Measurements from ENCODE around the gene NOB1. TPM values are rescaled to one million over a fixed set of nuclear protein-coding genes. Genes with fewer than 3 reads are reported as not detected.

NOB1 gene
- total and polyA plus RNA-seq, 2 donors (not counting 1 experiment from before 2014, with no cell fraction given), result 42.3 to 44.9 TPM

DNA sequence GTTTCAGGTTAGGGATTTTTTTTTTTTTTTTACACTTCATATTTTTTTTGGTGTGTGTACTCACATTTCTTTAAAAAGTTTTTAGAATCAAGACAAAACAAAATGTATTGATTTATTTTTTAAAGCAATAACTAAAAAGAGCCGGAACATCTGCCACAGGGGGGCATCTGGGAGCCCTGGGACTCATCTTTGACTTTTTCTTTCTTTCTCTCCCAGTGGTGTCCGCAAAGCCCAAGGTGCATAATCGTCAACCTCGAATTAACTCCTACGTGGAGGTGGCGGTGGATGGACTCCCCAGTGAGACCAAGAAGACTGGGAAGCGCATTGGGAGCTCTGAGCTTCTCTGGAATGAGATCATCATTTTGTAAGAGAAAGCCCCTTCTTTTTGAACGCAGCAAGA, 43.7 kb upstream of the NOB1 start:
- ATAC-seq (ENCODE audit: low read depth) (no peak), DNase-seq (no peak)
- H3K9ac ChIP-seq (ENCODE audit: low read length), result no peak overlapping the region
- no peak overlapping the region for H3K27ac ChIP-seq (ENCODE audit: low read length in 2 of 2)
- TF ChIP-seq EZH2 (IDR thresholded peaks at IDR 0.05; ENCODE audit: borderline replicate concordance, insufficient read depth, low read depth, low read length, poor library complexity, severe bottlenecking), result no peak
- TF ChIP-seq, protein P1, sequence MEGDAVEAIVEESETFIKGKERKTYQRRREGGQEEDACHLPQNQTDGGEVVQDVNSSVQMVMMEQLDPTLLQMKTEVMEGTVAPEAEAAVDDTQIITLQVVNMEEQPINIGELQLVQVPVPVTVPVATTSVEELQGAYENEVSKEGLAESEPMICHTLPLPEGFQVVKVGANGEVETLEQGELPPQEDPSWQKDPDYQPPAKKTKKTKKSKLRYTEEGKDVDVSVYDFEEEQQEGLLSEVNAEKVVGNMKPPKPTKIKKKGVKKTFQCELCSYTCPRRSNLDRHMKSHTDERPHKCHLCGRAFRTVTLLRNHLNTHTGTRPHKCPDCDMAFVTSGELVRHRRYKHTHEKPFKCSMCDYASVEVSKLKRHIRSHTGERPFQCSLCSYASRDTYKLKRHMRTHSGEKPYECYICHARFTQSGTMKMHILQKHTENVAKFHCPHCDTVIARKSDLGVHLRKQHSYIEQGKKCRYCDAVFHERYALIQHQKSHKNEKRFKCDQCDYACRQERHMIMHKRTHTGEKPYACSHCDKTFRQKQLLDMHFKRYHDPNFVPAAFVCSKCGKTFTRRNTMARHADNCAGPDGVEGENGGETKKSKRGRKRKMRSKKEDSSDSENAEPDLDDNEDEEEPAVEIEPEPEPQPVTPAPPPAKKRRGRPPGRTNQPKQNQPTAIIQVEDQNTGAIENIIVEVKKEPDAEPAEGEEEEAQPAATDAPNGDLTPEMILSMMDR (IDR thresholded peaks at IDR 0.05), result no peak
- no peaks in the 10 kb centered on the region for H3K9me3 ChIP-seq (ENCODE audit: control extremely low read depth in 1 of 3, control insufficient read depth in 2 of 3, insufficient read depth in 1 of 3, low read length in 2 of 3)
- intact Hi-C loops (cut with micrococcal nuclease), result no loop called here
- no peaks in the 10 kb centered on the region for H3K27me3 ChIP-seq (replicated peaks in 1 of 4; ENCODE audit: control extremely low read depth in 1 of 4, control insufficient read depth in 3 of 4, insufficient read depth in 4 of 4, low read length in 3 of 4)
- CTCF ChIA-PET, result interaction anchor here (1.0 kb wide), 1 partner anchor 26 kb away, joined by 3 read pairs; no protein-coding TSS in a partner anchor
- H3K4me1 ChIP-seq (ENCODE audit: control insufficient read depth in 2 of 2, insufficient read depth in 2 of 2, low read length in 2 of 2), result no peaks in the 10 kb centered on the region
- Mint-ChIP-seq H3K9me3 (ENCODE audit: insufficient read depth) (no peaks in the 10 kb centered on the region), H3K4me3 (no peak overlapping the region), H3K27ac (no peak overlapping the region), H3K4me1 (peaks cover 11% of the 10 kb centered on the region), H3K27me3 (no peaks in the 10 kb centered on the region)
- POLR2A ChIA-PET, result no interaction called here
- no peak overlapping the region for H2AFZ ChIP-seq (ENCODE audit: insufficient read depth, low read depth, low read length, poor library complexity, severe bottlenecking)
- H3K36me3 ChIP-seq (replicated peaks in 1 of 2; ENCODE audit: control extremely low read depth in 1 of 2, control insufficient read depth in 1 of 2, extremely low read depth in 1 of 2, insufficient read depth in 2 of 2, low read length in 1 of 2), result peaks cover 4 to 40% of the 10 kb centered on the region in 2 experiments
- peaks cover 16% of the 10 kb centered on the region for H3K79me2 ChIP-seq (ENCODE audit: control insufficient read depth, insufficient read depth, low read length)
- no peak overlapping the region for H3K4me2 ChIP-seq (replicated peaks; ENCODE audit: low read depth, low read length, poor library complexity, severe bottlenecking)
- H4K20me1 ChIP-seq (ENCODE audit: control insufficient read depth, insufficient read depth, low read length, poor library complexity, severe bottlenecking), result peaks cover 14% of the 10 kb centered on the region
- WGBS (ENCODE audit: insufficient coverage), result 97% methylated on average over 7 of the region's 8 CpGs
- no peak overlapping the region for H3K4me3 ChIP-seq (ENCODE audit: control extremely low read depth in 1 of 5, extremely low read depth in 1 of 5, insufficient read depth in 1 of 5, low read depth in 2 of 5, low read length in 4 of 5)

DNA sequence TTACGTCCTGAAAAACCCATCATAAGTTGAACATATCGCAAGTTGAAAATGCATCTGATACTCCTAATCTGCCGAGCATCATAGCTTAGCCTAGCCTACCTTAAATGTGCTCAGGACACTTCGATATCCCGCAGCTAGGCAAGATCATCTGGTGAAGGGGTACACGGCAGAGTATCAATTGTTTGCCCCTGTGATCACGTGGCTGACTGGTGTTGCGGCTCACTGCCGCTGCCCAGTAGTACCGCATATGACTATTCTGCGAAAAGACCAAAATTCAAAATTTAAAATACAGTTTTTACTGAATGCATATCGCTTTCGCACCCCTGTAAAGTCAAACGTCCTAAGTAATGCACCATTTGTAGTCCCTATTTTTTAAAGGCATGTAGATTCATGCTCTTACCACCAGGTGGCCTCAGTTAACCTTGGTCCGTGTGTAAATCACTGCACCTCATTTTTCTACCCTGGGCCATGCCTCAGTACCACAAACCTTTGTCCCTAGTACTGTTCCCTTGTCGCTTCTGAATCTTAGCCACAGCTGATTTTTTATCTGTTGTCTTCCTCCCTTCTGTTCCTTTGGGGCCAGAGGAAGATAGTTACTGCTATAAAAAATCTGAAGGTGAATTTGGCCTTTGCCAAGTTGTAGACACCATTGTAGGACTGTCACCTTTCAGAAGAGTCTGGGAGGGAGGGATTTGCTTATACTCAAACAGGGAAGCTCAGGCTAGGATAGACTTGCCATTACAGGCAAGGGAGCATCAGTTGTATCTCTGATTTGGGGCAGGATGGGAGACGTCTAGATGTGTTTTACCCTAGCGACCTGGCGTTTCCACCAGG, 41.8 kb upstream of the NOB1 start:
- no peak overlapping the region for H3K9ac ChIP-seq (ENCODE audit: low read length)
- DNase-seq, result peak; percentile 66
- ChIA-PET CTCF (interaction anchor here (0.9 to 4.1 kb wide), 7 partner anchors 10 to 137 kb away, joined by 3 to 54 read pairs (median 3); no protein-coding TSS in a partner anchor), POLR2A (no interaction called here)
- intact Hi-C loops (cut with micrococcal nuclease), result loop anchor here (2.0 kb wide), 1 partner anchor 64 kb away; no protein-coding TSS in a partner anchor
- no peaks in the 10 kb centered on the region for H3K4me1 ChIP-seq (ENCODE audit: control insufficient read depth in 2 of 2, insufficient read depth in 2 of 2, low read length in 2 of 2)
- Mint-ChIP-seq H3K9me3 (ENCODE audit: insufficient read depth) (no peaks in the 10 kb centered on the region), H3K4me3 (no peak overlapping the region), H3K27ac (no peak overlapping the region), H3K4me1 (peaks cover 11% of the 10 kb centered on the region), H3K27me3 (no peaks in the 10 kb centered on the region)
- no peaks in the 10 kb centered on the region for H3K27me3 ChIP-seq (replicated peaks in 1 of 4; ENCODE audit: control extremely low read depth in 1 of 4, control insufficient read depth in 3 of 4, insufficient read depth in 4 of 4, low read length in 3 of 4)
- no peaks in the 10 kb centered on the region for H3K9me3 ChIP-seq (ENCODE audit: control extremely low read depth in 1 of 3, control insufficient read depth in 2 of 3, insufficient read depth in 1 of 3, low read length in 2 of 3)
- no peak overlapping the region for H3K4me2 ChIP-seq (replicated peaks; ENCODE audit: low read depth, low read length, poor library complexity, severe bottlenecking)
- TF ChIP-seq, protein P1 (IDR thresholded peaks at IDR 0.05), result peak; percentile 96
- TF ChIP-seq EZH2 (IDR thresholded peaks at IDR 0.05; ENCODE audit: borderline replicate concordance, insufficient read depth, low read depth, low read length, poor library complexity, severe bottlenecking), result no peak
- no peak overlapping the region for H2AFZ ChIP-seq (ENCODE audit: insufficient read depth, low read depth, low read length, poor library complexity, severe bottlenecking)
- peaks cover 18% of the 10 kb centered on the region for H3K79me2 ChIP-seq (ENCODE audit: control insufficient read depth, insufficient read depth, low read length)
- H3K4me3 ChIP-seq (ENCODE audit: control extremely low read depth in 1 of 5, extremely low read depth in 1 of 5, insufficient read depth in 1 of 5, low read depth in 2 of 5, low read length in 4 of 5), result no peak overlapping the region
- 87% methylated on average over 17 of the region's 19 CpGs for WGBS (ENCODE audit: insufficient coverage)
- H3K27ac ChIP-seq (ENCODE audit: low read length in 2 of 2), result no peak overlapping the region
- H4K20me1 ChIP-seq (ENCODE audit: control insufficient read depth, insufficient read depth, low read length, poor library complexity, severe bottlenecking), result peaks cover 14% of the 10 kb centered on the region
- H3K36me3 ChIP-seq (replicated peaks in 1 of 2; ENCODE audit: control extremely low read depth in 1 of 2, control insufficient read depth in 1 of 2, extremely low read depth in 1 of 2, insufficient read depth in 2 of 2, low read length in 1 of 2), result peaks cover 4 to 42% of the 10 kb centered on the region in 2 experiments
- ATAC-seq (ENCODE audit: low read depth), result peak; percentile 77

All from B cell (primary cell).